HuH-7 (cell line): Measurements from ENCODE around the gene ARHGAP45.
"Not testable (repeated sequence)": the region's sequence is repeated elsewhere in the genome, so short reads cannot be mapped to it uniquely, and the experiment has no call there.

Experiments
- DNase-seq: peaks from one replicate; pipeline ENCODE4 v3.0.0; 2011; ENCODE audit warnings: low spot score

Gene ARHGAP45

DNA sequence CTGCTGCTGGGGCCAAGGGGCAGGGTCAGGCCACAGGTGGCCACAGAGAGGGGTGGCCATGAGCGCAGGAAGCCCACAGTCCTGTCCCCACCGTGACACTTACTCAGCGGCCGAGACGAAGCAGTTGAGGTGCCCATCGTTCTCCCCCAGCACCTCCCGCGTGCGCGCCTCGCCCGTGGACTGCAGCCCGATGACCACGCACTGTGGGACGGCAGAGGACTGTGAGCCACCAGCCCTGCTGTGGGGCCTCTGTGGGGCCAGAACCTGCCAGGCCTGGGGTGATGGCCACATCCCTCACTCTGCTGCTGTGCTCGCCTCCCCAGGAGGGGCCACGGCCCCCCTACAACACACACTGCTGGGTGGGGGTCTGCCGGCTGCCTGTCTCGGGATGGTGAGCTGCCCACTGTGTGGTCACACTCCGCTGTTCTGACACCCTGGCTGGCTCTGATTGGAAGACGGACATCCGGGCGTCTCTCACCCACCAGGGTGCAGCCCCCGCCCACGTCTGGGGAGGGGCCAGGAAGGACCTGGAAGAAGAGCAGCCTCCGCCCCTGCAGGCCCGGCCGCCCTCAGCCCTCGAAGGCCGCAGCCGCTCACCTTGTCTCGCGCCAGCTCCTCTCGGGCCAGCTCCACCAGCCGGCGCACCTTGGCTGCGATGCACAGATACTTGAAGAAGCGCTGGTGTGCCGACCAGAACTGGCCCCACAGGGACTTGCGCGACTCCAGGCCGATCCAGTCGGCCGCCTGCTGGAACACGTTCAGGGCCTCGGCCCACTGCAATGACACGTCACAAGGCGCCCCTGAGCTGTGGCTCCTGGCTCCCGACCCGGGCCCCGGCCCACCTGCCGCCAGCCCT is 50.0 kb downstream of the ARHGAP45 start:
- no peak for DNase-seq

DNA sequence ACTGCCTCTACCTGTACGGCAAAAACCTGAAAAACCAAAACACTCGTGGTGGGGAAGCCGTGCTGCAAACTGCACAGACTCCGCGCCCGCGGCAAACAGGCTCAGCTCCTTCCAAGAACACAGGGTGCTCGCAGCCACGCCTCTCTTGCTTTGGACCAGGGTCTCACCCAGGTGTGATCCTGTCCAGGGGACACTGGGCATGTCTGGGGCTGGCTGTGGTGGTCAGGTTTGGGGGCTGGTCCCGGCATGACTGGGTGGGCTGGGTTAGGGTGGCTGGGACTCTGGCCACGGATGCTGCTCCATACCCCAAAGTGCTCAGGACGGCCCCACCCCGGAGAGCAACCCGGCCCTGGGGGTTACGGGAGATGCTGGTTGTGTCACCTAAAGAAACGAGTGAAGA is 50.7 kb downstream of the ARHGAP45 start:
- no peak for DNase-seq

GRCh38 chr19:1118999-1119398 is 52.0 kb downstream of the ARHGAP45 start:
- no peak for DNase-seq

DNA sequence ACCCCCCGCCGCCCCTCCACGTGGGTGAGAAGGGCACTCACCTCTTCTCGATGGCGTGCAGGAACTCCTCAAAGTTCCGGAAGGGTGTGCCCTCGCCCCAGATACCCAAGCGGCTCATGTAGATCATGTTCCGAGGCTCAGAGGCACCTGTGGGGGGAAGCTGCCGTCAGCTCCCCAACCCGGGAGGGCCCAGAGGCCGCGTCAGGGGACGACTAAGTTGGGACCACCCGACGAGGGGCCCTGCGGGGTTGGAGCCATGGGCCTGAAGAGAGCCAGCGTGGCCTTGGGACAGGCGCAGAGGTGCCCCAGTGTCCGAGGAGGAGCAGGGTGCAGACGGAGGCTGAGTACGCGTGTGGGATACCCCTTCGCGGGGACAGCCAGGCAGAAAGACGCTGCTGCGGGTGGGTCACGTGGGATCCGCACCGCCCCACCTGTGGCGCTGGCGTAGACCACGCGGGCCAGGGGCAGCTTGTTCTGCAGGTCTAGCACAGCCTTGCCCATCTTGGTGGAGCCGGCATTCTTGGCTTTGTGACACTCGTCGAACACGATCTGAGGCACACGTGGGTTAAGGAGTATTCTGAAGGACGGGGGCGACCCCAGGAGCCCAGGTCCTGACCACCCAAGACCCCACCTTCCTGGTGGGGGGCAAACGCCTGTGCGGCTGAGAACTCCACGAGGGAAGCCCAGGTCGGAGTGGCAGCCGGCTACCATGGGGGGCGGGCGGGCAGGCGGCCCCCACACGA is 52.7 kb downstream of the ARHGAP45 start:
- no peak for DNase-seq

DNA sequence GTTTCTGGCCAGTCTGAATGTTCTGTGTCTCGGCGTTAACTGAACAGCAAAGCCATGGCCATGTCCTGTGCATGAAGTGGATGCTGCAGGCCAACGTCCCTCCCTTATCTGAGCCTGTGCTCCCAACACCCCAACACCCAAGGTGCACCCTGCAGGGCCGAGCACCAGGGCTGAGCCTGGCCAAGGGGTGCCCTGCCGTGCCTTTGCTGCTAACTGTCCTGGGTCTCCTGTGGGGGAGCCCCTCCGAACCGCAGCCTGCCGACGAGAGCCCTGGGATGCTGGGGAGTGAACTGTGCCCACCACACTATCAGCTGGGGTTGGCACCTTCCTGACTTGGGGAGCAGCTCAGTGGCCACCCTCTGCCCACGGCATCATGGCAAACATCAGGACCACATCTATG is 54.4 kb downstream of the ARHGAP45 start:
- no peak for DNase-seq

DNA sequence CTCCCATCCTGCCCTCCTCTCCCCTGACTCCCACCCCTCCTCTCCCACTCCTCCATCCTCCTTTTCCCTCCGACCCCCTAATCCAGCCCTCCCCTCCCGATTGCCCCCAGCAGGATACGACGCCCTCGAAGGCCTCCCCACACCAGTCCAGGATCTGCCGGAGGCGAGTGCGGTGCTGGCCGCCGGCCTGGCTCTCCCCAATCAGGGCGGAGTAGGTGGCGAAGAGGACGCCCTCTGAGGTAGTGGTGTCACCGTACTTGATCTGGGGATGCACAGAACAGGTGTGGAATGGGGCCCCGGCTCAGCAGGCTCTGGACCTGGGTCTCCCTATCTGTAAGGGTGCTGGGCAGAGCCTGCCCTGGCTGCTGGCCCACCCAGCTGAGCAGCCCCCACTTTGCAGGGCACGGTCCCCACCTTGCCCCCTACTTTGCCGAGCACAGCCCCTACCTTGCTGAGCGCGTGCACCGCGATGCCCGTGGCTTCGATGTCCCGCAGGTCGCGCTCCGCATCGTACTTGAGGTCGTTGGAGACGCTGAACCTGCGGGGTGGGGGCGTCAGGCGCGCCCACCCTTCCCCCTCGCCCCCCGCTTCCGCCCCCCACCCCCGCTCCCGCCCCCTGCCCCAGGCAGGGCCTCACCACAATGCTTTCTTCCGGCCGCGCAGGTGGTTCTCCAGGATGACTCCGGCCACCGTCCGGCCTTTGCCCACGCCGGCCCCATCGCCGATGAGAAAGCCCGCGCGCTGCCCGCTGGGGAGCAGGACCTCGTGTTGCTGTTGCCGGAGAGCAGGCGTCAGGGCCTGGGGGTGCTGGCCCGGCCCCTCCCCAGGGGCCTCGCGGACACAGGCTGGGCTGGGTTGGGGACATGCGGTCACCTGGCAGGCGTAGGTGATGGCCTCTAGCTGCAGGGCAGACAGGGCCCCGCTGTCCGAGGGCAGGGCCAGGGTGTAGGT is 55.3 kb downstream of the ARHGAP45 start:
- DNase-seq: no peak

DNA sequence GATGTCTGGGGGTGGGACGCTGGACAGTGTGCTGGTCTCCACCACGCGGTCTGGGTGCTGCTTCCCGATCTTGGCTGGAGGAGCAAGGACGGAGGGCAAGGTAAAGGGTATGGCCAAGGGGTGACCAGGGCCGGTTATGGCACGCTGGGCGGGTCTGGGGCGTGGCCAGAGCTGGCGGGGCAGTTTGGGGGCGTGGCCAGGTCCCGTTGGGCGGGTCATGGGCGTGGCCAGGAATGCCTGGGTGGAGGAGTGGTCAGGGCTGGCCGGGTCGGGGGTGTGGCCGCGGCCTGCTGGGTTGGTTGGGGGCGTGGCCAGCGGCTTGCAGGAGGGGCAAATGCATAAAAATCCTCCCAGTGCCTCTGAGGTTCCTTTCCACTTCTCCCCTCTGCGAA is 56.0 kb downstream of the ARHGAP45 start:
- peak; percentile 71 for DNase-seq

DNA sequence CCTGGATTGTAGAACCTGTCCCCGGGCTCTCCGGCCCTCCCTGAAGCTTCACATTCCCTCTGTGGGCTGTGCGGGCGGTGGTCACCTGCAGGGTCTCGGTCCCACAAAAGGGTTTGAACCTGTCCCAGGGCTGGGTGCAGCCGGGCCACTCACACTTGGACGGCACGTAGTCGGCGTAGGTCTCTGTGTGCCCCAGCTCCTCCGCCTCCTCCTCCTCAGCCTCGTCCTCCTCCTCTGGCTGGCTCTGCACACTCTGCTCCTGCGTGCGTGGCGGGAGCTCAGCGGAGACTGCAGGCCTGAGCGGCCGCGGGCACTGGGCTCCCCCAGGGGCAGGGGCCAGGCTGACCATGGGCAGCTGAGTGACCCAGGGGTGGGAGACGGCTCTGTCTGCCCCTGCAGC is 56.4 kb downstream of the ARHGAP45 start:
- no peak for DNase-seq

- DNase-seq: no peak
These were observed 57.1 kb downstream of the ARHGAP45 start for GRCh38 chr19:1123885-1124677.

DNA sequence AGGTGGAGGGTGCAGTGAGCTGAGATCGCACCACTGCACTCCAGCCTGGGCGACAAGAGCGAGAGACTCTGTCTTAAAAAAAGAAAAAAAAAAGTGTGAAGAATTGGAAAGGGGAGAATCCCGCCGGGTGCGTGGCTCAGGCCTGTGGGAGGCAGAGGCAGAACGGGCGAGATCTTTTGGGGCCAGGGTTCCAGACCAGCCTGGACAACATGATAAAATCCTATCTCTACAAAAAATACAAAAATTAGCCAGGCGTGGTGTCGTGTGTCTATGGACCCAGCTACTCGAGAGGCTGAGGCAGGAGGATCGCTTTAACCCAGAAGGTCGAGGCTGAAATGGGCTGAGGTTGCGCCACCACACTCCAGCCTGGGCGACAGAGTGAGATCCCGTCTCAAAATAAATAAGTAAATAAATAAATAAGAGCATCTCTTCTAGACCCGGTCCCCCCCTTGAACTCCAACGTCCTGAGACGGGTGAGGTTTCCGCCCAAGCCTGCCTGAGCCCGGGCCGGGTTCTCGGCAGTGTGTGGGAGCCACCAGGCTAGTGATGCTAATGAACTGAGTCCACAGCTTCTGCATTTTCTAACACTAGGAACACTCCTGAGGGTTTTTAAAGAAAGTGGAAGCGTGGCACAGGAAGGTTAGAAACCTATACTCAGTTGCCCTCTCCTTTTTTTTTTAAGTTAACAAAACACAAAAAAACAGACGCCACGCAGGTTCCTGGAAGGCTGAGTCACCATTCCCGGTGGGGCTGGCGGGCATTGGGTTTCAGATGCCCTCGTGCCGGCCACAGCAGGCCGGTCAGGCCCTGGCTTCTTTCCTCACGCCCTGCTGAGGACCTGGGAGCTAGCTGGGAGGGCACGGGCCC is 58.9 kb downstream of the ARHGAP45 start:
- no peak for DNase-seq

DNA sequence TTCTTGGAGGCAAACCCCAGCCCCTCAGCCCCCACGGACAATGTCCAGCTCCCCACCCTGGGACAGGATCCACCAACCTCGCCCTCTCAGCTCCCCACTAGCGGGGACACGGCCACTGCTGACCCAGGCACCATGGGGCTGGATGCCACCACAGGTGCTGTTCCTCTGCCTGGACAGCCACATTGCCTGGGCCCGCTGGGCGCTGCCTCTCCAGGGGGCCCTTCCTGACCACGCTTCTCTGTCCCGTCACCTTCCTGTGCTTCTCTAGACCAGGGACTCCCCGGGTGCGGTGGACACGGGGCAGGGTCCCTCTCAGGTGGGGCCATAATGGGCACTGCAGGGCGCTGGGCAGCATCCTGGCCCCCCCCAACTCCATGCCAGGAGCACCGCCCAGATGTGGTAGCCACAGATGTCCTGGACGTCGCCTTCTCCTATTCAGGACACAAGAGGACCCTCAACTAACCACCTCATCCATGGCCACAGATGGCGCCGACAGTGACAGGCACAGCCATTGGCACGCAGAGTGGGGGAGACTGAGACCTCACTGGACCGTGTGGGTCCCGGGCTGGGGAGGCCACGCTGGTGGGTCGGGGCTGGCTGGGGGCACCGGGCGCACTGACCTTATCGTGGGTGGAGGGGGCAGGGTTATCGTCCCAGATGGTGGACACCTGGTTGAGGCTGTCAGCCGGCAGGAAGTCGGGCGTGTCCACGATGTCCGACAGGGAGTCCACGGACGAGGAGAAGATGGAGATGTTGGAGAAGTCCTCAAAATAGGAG is 60.2 kb downstream of the ARHGAP45 start:
- DNase-seq: no peak

DNA sequence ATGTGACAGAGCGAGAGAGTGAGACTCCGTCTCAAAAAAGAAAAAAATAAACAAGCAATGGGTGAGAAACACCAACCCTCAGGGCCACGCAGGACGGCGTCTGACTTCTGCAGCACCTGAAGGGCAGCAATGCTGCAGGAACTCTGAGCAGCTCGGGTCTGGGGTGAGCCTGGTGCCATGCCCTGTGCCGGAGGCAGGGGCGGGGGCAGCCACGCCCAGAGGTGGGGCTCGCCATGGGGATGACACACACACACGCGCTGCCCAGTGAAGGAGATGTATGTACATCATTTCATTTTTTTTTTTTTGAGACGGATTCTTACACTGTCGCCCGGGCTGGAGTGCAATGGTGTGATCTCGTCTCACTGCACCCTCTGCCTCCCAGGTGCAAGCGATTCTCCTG is 61.1 kb downstream of the ARHGAP45 start:
- no peak for DNase-seq

GRCh38 chr19:1129084-1129483 is 62.1 kb downstream of the ARHGAP45 start:
- DNase-seq: not testable (repeated sequence)

- no peak for DNase-seq
These were observed 62.6 kb downstream of the ARHGAP45 start for GRCh38 chr19:1129535-1129934.

DNA sequence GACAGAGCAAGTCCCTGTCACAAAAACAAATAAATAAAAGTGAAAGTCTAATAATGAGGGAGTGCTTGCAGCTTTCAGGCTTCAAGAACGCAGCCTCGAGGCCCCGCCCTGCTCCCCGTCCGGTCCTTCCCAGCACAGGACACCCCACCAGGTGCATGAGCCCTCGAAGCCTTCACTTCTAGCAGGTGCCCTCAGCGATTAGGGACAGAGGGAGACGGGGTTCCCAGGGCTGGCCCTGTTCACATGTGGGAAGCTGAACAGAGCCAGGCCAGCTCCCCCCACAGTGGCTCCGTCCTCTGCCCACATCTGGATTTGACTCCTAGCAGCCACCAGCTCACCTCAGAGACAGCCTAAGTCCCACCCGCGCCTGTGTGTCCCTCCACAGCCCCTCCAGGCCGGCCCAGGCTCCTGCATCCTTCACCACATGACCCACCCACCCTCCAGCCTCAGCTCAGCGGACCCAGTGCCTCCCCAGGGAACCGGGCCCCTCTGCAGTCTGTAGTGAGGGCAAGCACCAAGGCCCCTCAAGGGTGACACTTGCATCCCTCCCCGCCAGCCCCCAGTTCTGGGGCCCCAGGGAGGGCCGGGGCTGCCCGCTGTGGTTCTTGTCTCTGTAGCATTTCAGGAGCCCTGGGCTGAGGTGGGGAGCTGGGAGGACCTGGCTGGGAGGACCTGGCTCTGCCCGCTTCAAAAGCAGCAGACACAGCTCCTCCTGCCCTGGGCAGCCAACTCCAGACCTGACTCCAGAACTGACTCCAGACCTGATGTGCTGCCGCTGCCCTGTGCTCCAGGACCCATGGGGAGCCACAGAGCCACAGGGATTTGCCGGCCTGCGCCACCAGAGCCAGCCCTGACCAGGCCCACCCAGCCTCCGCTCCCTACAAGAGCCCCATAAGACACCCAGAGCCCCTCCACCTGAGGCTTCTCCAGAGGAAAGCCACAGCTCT is 64.1 kb downstream of the ARHGAP45 start:
- DNase-seq: no peak

DNA sequence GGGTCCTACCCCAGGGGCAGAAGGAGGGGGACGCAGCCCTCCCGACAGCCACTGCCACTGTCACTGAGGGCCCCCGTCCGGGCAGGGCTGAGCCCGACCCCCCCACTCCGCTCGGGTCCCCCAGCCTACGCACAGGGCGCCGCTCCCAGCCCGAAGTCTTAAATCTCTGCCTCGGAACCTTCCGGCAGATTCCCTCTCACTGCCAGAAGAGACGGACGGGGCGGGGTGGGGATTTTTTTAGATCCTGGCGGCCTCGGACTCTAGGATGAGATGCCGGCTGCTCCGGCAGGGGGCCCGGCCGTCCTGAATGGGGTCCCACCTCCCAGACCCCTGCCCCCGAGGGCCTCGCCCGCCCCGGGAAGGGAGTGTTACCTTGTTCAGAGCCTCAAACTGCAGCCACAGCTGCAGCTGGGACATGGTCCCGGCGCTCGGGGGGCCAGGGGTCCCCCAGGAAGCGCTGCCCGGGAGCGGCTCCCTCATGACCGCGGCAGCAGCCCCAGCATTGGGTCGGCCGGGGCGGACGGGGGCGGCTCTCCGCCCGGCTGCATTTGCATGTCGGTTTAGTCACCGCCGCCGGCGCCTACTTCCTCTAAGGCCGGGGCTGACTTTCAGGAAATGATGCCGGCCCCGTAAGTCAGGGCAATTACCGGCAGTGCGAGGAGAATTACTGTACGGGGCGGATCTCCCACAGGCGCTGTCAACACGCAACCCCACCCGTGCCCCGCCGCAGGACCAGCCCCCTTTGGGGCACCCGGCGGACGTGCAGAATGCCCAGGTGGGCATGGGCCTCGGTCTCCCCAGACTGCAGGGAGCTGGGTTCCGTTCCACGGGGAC is 65.0 kb downstream of the ARHGAP45 start:
- DNase-seq: no peak

- no peak for DNase-seq
These were observed 65.8 kb downstream of the ARHGAP45 start for GRCh38 chr19:1132552-1133383.
